Thoracic aorta (tissue), 2 donors: ENCODE results near the gene PIGO. TPM values are rescaled to one million over a fixed set of nuclear protein-coding genes. Genes with fewer than 3 reads are reported as not detected.

Source experiments
- ATAC-seq: fragments of 150-250 bp; one replicate; pipeline ENCODE4 v1.8.0; 2017; ENCODE audit warnings: low read depth; ENCODE audit not compliant: insufficient number of reproducible peaks, low FRiP score
- DNase-seq: peaks from one replicate; pipeline ENCODE4 v3.0.0-alpha.2; 2020; ENCODE audit warnings: low spot score
- H3K27ac ChIP-seq, 2 donors: fragments of 200-600 bp; sonication (generic); 1 replicate in 1 of 2; 2 replicates in 1 of 2; pipeline ENCODE4 v1.5.1; 2016; ENCODE audit warnings: mild to moderate bottlenecking in 2 of 2, moderate library complexity in 2 of 2
- H3K27me3 ChIP-seq: fragments of 200-600 bp; sonication (generic); replicated peaks from 2 replicates; pipeline ENCODE4 v1.6.0; 2016; ENCODE audit warnings: mild to moderate bottlenecking; ENCODE audit not compliant: insufficient read depth
- H3K36me3 ChIP-seq: fragments of 200-600 bp; sonication (generic); one replicate; pipeline ENCODE4 v1.5.1; 2016
- H3K4me1 ChIP-seq, 2 donors: fragments of 200-600 bp; sonication (generic); 1 replicate in 1 of 2; 2 replicates in 1 of 2; pipeline versions ENCODE4 v1.5.1 to v1.6.0; 2016; ENCODE audit warnings: low read depth in 2 of 2, mild to moderate bottlenecking in 1 of 2; ENCODE audit not compliant: control insufficient read depth in 1 of 2
- H3K4me3 ChIP-seq: fragments of 200-600 bp; sonication (generic); 2 replicates; pipeline ENCODE4 v1.5.1; 2016; ENCODE audit warnings: mild to moderate bottlenecking
- H3K9me3 ChIP-seq: fragments of 200-600 bp; sonication (generic); 2 replicates; pipeline ENCODE4 v1.5.1; 2016
- total RNA-seq, 2 donors: library from RNA; depleted of rRNA; stranded (reverse); fragments of >200 nt; gene quantifications; one replicate each; pipeline versions ENCODE4 v1.1.0 to v1.2.3, GENCODE V29; 2016
- TF ChIP-seq, protein P1 (sequence below): fragments of 200-600 bp; sonication (generic); IDR thresholded peaks from one replicate; pipeline ENCODE4 v1.5.1; 2019; ENCODE audit warnings: antibody characterized with exemption

Gene PIGO
- total RNA-seq, 2 donors from 2014 or later = 10.8 to 13.9 TPM

DNA sequence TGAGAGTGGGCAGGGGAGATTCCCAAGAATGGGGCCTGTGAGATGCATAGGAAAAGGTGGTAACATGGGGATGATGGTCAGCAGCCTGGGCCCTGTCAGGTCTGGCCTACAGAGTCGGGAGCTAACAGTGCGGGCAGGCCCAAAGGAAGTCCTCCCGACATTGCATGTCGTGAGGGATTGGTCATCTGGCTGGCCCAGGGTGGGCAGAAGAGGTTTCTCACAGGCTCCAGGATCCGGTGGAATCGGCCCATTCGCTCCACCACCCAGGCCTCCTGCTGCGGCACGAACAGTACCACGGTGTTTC is 6.0 kb upstream of the PIGO start:
- Histone ChIP-seq H3K9me3 (no peaks in the 10 kb centered on the region), H3K4me3 (peak overlapping the region; percentile 87), H3K27me3 (no peaks in the 10 kb centered on the region), H3K4me1 (peaks cover 13 to 20% of the 10 kb centered on the region in 2 donors), H3K27ac (peak overlapping the region; percentile 83 to 84), H3K36me3 (peaks cover 37% of the 10 kb centered on the region)
- DNase-seq (no peak), ATAC-seq (no peak)
- TF ChIP-seq, protein P1, sequence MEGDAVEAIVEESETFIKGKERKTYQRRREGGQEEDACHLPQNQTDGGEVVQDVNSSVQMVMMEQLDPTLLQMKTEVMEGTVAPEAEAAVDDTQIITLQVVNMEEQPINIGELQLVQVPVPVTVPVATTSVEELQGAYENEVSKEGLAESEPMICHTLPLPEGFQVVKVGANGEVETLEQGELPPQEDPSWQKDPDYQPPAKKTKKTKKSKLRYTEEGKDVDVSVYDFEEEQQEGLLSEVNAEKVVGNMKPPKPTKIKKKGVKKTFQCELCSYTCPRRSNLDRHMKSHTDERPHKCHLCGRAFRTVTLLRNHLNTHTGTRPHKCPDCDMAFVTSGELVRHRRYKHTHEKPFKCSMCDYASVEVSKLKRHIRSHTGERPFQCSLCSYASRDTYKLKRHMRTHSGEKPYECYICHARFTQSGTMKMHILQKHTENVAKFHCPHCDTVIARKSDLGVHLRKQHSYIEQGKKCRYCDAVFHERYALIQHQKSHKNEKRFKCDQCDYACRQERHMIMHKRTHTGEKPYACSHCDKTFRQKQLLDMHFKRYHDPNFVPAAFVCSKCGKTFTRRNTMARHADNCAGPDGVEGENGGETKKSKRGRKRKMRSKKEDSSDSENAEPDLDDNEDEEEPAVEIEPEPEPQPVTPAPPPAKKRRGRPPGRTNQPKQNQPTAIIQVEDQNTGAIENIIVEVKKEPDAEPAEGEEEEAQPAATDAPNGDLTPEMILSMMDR = no peak

DNA sequence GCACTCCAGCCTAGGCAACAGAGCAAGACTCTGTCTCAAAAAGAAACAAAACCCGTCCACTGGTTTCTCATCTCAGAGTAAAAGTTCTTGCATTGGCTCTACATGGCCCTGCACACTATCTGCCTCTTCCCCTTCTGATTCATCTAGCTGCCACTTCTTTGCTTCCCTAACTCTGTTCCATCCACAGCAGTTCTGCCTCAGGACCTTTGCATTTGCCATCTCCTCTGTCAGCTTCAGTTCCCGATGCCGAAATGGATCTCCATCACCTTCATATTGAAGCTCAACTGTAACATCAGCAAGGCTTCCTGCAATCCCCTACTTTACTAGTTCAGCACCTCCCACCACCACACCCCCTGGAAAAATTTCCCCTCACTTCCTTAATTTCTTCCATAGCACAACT is 1.2 kb upstream of the PIGO start:
- ATAC-seq = no peak
- H3K9me3 ChIP-seq = no peaks in the 10 kb centered on the region
- H3K4me3 ChIP-seq = no peak overlapping the region
- no peak overlapping the region for H3K27ac ChIP-seq
- peaks cover 14% of the 10 kb centered on the region for H3K36me3 ChIP-seq
- peaks cover 11 to 23% of the 10 kb centered on the region in 2 donors for H3K4me1 ChIP-seq
- TF ChIP-seq, protein P1 = no peak
- DNase-seq = no peak
- H3K27me3 ChIP-seq = no peaks in the 10 kb centered on the region

DNA sequence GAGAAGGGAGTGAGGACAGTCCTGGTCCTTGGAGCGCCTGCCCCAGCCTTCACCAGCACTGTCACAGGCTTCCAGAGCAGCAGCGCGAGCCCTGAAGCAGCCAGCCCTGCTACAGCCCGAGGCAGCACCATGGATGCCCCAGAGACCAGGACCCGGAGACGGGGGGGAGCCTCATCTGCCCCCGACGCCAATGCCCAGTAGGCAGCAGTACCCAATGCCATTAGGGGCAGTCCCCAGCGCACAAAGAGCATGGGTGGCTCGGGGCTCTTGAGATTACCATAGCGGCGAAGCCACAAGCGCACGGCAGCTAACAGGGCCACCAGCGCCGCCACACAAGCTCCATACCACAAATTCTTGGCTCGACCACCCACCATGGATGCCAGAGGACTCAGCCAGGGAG is 4.9 kb downstream of the PIGO start:
- H3K27ac ChIP-seq = no peak overlapping the region
- H3K4me3 ChIP-seq = no peak overlapping the region
- no peak for ATAC-seq
- TF ChIP-seq, protein P1 = no peak
- H3K4me1 ChIP-seq = peaks cover 4 to 13% of the 10 kb centered on the region in 2 donors
- no peaks in the 10 kb centered on the region for H3K9me3 ChIP-seq
- peaks cover 41% of the 10 kb centered on the region for H3K36me3 ChIP-seq
- no peak for DNase-seq
- H3K27me3 ChIP-seq = no peaks in the 10 kb centered on the region

DNA sequence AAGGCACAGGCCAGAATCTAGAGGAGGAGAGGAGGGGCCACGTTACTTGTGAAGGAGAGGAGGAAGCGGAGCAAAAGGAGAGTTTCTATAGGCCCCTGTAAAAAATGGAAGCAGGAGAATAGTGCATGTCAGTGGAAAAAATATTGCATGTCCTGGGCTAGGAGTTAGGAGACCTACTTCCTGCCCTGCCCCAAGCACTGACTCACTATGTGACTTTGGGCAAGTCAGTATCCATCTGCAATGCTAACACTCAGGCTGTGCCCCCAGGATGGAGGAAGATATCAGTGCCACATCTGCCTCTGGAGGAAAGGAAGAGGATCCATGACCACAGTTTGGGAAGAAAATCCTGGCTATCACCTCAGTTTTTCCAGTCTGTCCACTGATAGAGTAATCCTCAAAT is 7.0 kb downstream of the PIGO start:
- Histone ChIP-seq H3K4me1 (no peaks in the 10 kb centered on the region), H3K27me3 (no peaks in the 10 kb centered on the region), H3K36me3 (peaks cover 41% of the 10 kb centered on the region), H3K4me3 (no peak overlapping the region), H3K9me3 (no peaks in the 10 kb centered on the region), H3K27ac (no peak overlapping the region)
- DNase-seq = no peak
- ATAC-seq = no peak
- TF ChIP-seq, protein P1 = no peak

DNA sequence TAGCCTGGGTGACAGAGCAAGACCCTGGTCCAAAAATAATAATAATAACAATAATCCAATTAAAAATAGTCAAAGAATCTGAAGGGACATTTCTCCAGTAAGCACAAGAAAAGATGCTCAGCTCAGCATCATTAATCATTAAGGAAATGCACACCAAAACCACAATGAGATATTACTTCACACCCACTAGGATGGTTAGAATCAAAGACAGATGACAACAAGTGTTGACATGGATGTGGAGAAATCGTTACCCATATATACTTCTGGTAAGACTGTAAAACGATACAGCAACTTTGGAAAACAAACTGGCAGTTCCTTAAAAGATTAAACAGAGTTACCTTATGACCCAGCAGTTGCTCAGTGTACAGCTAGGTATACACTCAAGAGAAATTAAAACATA is 11.3 kb downstream of the PIGO start:
- H3K36me3 ChIP-seq = peaks cover 18% of the 10 kb centered on the region
- no peaks in the 10 kb centered on the region for H3K4me1 ChIP-seq
- TF ChIP-seq, protein P1 = no peak
- no peak for DNase-seq
- no peaks in the 10 kb centered on the region for H3K9me3 ChIP-seq
- no peak overlapping the region for H3K4me3 ChIP-seq
- no peak for ATAC-seq
- H3K27ac ChIP-seq = no peak overlapping the region
- no peaks in the 10 kb centered on the region for H3K27me3 ChIP-seq
